GM23248 (cell line): ENCODE results near the gene FXR2. TPM values are rescaled to one million over a fixed set of nuclear protein-coding genes. Genes with fewer than 3 reads are reported as not detected.
A peak's percentile ranks its signal among the peaks of the same experiment; 100 is the strongest.

Experiments
- DNase-seq: peaks from one replicate; pipeline ENCODE4 v3.0.0-alpha.2; 2015
- H2AFZ ChIP-seq: fragments of 200-600 bp; sonication (generic); 2 replicates; pipeline ENCODE4 v1.6.1; 2016; ENCODE audit warnings: antibody characterized with exemption
- H3F3A ChIP-seq: fragments of 200-600 bp; sonication (generic); 2 replicates; pipeline ENCODE4 v1.6.1; 2016; ENCODE audit warnings: mild to moderate bottlenecking, antibody characterized with exemption, mixed run types; ENCODE audit not compliant: insufficient read depth
- H3K27ac ChIP-seq: fragments of 200-600 bp; sonication (generic); 2 replicates; pipeline ENCODE4 v1.5.1; 2016; ENCODE audit warnings: mild to moderate bottlenecking
- H3K27me3 ChIP-seq: fragments of 200-600 bp; sonication (generic); replicated peaks from 2 replicates; pipeline ENCODE4 v1.6.1; 2016; ENCODE audit warnings: mild to moderate bottlenecking; ENCODE audit not compliant: insufficient read depth
- H3K36me3 ChIP-seq: fragments of 200-600 bp; sonication (generic); 2 replicates; pipeline ENCODE4 v1.6.1; 2016; ENCODE audit warnings: low read depth, mild to moderate bottlenecking
- H3K4me1 ChIP-seq: fragments of 200-600 bp; sonication (generic); 2 replicates; pipeline ENCODE4 v1.6.1; 2016; ENCODE audit warnings: mild to moderate bottlenecking; ENCODE audit not compliant: insufficient read depth
- H3K4me2 ChIP-seq: fragments of 200-600 bp; sonication (generic); one replicate; pipeline ENCODE4 v1.6.1; 2016; ENCODE audit warnings: mild to moderate bottlenecking; ENCODE audit not compliant: unreplicated experiment
- H3K4me3 ChIP-seq: fragments of 200-600 bp; sonication (generic); 2 replicates; pipeline ENCODE4 v1.5.1; 2016; ENCODE audit warnings: mild to moderate bottlenecking
- H3K79me2 ChIP-seq: fragments of 200-600 bp; sonication (generic); 2 replicates; pipeline ENCODE4 v1.6.1; 2016; ENCODE audit warnings: mild to moderate bottlenecking; ENCODE audit not compliant: insufficient read depth
- H3K9ac ChIP-seq: fragments of 200-600 bp; sonication (generic); 2 replicates; pipeline ENCODE4 v1.6.1; 2016; ENCODE audit warnings: mild to moderate bottlenecking
- H3K9me2 ChIP-seq: fragments of 200-600 bp; sonication (generic); 2 replicates; pipeline ENCODE4 v1.6.1; 2016; ENCODE audit warnings: mixed run types, mild to moderate bottlenecking, moderate library complexity; ENCODE audit not compliant: insufficient read depth
- H3K9me3 ChIP-seq: fragments of 200-600 bp; sonication (generic); one replicate; pipeline ENCODE4 v1.6.1; 2017; ENCODE audit warnings: low read depth
- H4K20me1 ChIP-seq: fragments of 200-600 bp; sonication (generic); 2 replicates; pipeline ENCODE4 v1.6.0; 2016; ENCODE audit not compliant: insufficient read depth
- EZH2 ChIP-seq: fragments of 200-600 bp; sonication (generic); IDR thresholded peaks from 2 replicates; pipeline ENCODE4 v1.6.1; 2018; ENCODE audit warnings: antibody characterized with exemption, mild to moderate bottlenecking; ENCODE audit not compliant: insufficient read depth, poor library complexity, severe bottlenecking
- EZH2phosphoT487 ChIP-seq: fragments of 200-600 bp; sonication (generic); IDR thresholded peaks from 2 replicates; pipeline ENCODE4 v1.6.1; 2018; ENCODE audit warnings: antibody characterized with exemption, moderate library complexity, mild to moderate bottlenecking, low read depth; ENCODE audit not compliant: insufficient read depth
- WGBS, 2 experiments: methylation state at CpG; one replicate each; pipeline ENCODE4 v1.1.6; 2015 to 2017; ENCODE audit warnings: low lambda C conversion rate in 2 of 2, low coverage in 1 of 2; ENCODE audit errors: missing lambda C conversion rate in 2 of 2; 5-methylcytosine and 5-hydroxymethylcytosine counted together
- in situ Hi-C: fragments of 300-500 bp; cut with MboI; formaldehyde crosslinking; loops from 2 replicates; pipeline ENCODE4 v1.15.0; 2020
- polyA plus RNA-seq: library from polyadenylated mRNA; unstranded; fragments of >200 nt; fragmentation: Nextera tagmentation; extraction: Ambion mirVana; gene quantifications from 2 replicates; pipeline ENCODE4 v1.2.1, GENCODE V29; 2016
- total RNA-seq: library from RNA; depleted of rRNA; stranded (reverse); fragments of >200 nt; shearing (Covaris generic); gene quantifications from 2 replicates; pipeline ENCODE4 v1.2.3, GENCODE V29; 2014

The FXR2 gene
- total and polyA plus RNA-seq, 2 experiments from 2014 or later = 10.9 to 57.1 TPM

DNA sequence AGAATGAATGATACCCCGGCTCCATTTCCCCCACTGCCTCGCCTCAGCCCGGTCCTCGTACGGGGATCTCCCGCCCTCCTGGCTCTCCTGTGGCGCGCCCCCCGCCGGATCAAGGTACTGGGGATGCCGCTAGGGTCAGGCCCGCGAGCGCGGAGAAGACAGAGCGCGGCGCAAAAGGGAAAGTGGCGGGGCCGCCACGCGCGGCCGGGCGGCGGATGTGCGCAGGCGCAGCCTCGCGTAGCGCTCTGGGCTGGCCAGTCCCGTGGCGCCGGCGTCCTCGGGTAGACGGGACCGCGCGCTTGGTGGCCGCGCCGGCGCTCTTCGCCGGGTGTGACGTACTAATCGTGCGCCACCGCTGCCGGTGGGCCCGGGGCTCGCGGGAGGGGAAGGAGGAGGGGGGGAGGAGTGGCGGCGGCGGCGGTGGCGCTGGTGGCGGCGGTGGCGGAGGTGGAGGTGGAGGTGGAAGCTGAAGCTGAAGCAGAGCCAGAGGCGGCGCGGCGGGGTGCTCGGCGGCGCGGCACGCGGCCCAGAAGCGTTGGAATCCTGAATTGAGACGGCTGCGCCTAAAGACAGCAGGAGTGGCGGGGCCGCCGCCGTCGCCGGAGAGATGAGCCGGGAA lies 53.0 kb downstream of the FXR2 start, which contains the start of gene SENP3:
TSS of gene SENP3 (plus strand) at position 331 of the 619 bp plus-strand sequence. CDS start 1,158 bp downstream, outside the sequence.
- H3K4me3 ChIP-seq = peak within 1 kb of the TSS; percentile 94
- peak within 1 kb of the TSS; percentile 91 for H2AFZ ChIP-seq
- H3F3A ChIP-seq = no peaks in the 10 kb centered on the region
- no peaks in the 10 kb centered on the region for H4K20me1 ChIP-seq
- DNase-seq = peak; percentile 97
- in situ Hi-C loops = no loop called here
- no peak for TF ChIP-seq EZH2phosphoT487
- no peak for TF ChIP-seq EZH2
- H3K79me2 ChIP-seq = peaks cover 53% of the 10 kb centered on the region
- 1% methylated on average over 38 to 76 of the region's 82 CpGs for WGBS, 2 experiments
- H3K4me1 ChIP-seq = peaks cover 22% of the 10 kb centered on the region
- H3K27ac ChIP-seq = peak within 1 kb of the TSS; percentile 79
- peaks cover 4% of the 10 kb centered on the region; the same call in 1 of the 2 replicates for H3K36me3 ChIP-seq
- H3K9me3 ChIP-seq = no peaks in the 10 kb centered on the region
- H3K4me2 ChIP-seq = peak within 1 kb of the TSS; percentile 99
- H3K9ac ChIP-seq = peak within 1 kb of the TSS; percentile 86
- no peaks in the 10 kb centered on the region for H3K9me2 ChIP-seq
- no peaks in the 10 kb centered on the region for H3K27me3 ChIP-seq

DNA sequence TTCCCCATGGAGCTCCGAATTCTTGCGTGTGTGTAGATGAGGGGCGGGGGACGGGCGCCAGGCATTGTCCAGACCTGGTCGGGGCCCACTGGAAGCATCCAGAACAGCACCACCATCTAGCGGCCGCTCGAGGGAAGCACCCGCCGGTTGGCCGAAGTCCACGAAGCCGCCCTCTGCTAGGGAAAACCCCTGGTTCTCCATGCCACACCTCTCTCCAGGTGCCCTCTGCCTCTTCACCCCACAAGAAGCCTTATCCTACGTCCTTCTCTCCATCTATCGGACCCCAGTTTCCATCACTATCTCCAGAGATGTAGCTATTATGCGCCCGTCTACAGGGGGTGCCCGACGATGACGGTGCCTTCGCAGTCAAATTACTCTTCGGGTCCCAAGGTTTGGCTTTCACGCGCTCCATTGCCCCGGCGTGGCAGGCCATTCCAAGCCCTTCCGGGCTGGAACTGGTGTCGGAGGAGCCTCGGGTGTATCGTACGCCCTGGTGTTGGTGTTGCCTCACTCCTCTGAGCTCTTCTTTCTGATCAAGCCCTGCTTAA lies 53.6 kb downstream of the FXR2 start:
- H3K27me3 ChIP-seq = no peaks in the 10 kb centered on the region
- peak overlapping the region; percentile 94 for H3K4me3 ChIP-seq
- TF ChIP-seq EZH2 (no peak), EZH2phosphoT487 (no peak)
- DNase-seq = peak; percentile 93
- peak overlapping the region; percentile 86 for H3K9ac ChIP-seq
- H3K36me3 ChIP-seq = peaks cover 4% of the 10 kb centered on the region; the same call in 1 of the 2 replicates
- peaks cover 22% of the 10 kb centered on the region for H3K4me1 ChIP-seq
- H2AFZ ChIP-seq = peak overlapping the region; percentile 91
- in situ Hi-C loops = no loop called here
- H3K27ac ChIP-seq = peak overlapping the region; percentile 79
- H3K4me2 ChIP-seq = peak overlapping the region; percentile 93
- no peaks in the 10 kb centered on the region for H4K20me1 ChIP-seq
- H3K79me2 ChIP-seq = peaks cover 47% of the 10 kb centered on the region
- WGBS, 2 experiments = 1% methylated on average over 30 to 32 of the region's 32 CpGs
- no peaks in the 10 kb centered on the region for H3K9me2 ChIP-seq
- H3K9me3 ChIP-seq = no peaks in the 10 kb centered on the region
- no peaks in the 10 kb centered on the region for H3F3A ChIP-seq

DNA sequence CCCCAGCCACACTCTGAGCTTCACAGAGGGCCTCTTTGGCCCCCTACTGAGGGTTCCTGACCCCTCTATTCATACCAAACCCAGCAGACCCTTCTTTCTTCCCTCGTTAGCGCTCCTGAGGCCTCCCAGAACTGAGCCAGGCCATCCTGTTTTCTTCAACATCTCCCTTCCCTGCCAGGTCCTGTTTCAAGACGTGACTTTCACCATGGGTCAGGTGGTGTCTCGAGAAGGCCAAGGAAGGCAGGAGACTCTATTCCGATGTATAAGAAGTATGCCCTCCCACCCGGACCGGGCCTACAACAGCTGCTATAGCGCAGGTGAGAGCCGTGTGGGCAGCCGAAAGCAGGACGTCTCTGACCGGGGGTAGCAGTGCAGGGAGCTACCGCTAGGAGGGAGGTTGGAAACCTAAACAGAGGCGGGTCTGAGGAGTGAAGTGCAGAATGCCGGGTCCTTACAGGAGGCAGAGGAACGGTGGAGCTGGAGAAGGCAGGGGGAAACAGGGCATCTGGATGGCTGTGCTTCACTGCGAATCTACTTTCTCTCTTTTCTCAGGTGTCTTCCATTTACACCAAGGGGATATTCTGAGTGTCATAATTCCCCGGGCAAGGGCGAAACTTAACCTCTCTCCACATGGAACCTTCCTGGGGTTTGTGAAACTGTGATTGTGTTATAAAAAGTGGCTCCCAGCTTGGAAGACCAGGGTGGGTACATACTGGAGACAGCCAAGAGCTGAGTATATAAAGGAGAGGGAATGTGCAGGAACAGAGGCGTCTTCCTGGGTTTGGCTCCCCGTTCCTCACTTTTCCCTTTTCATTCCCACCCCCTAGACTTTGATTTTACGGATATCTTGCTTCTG lies 54.3 kb downstream of the FXR2 start:
- TF ChIP-seq EZH2phosphoT487 (no peak), EZH2 (no peak)
- peak overlapping the region; percentile 91 for H2AFZ ChIP-seq
- WGBS, 2 experiments = 13 to 17% methylated on average over 22 of the region's 22 CpGs
- H3K79me2 ChIP-seq = peaks cover 40% of the 10 kb centered on the region
- no peaks in the 10 kb centered on the region for H4K20me1 ChIP-seq
- H3K9me3 ChIP-seq = no peaks in the 10 kb centered on the region
- H3K4me1 ChIP-seq = peaks cover 22% of the 10 kb centered on the region
- peak overlapping the region; percentile 86 for H3K9ac ChIP-seq
- peak; percentile 85 for DNase-seq
- peak overlapping the region; percentile 17 for H3K27ac ChIP-seq
- H3K27me3 ChIP-seq = no peaks in the 10 kb centered on the region
- H3K36me3 ChIP-seq = no peaks in the 10 kb centered on the region; the same call in 1 of the 2 replicates
- H3K4me2 ChIP-seq = peak overlapping the region; percentile 93
- no peaks in the 10 kb centered on the region for H3K9me2 ChIP-seq
- in situ Hi-C loops = no loop called here
- H3K4me3 ChIP-seq = peak overlapping the region; percentile 94
- H3F3A ChIP-seq = no peaks in the 10 kb centered on the region
